Type B pancreatic cell (in vitro differentiated cells): ENCODE results near the gene FCER2. TPM values are rescaled to one million over a fixed set of nuclear protein-coding genes. Genes with fewer than 3 reads are reported as not detected.

ENCODE experiments used
- DNase-seq: peaks from one replicate; pipeline ENCODE4 v3.0.0; 2021; ENCODE audit warnings: mixed read lengths; ENCODE audit not compliant: unreplicated experiment; ENCODE audit errors: extremely low spot score
- H3K27ac Mint-ChIP-seq: 2 replicates; pipeline ENCODE4 v1.8.0; 2021; ENCODE audit warnings: mild to moderate bottlenecking, mixed read lengths
- H3K27me3 Mint-ChIP-seq: 2 replicates; pipeline ENCODE4 v1.8.0; 2021; ENCODE audit warnings: mixed read lengths
- H3K36me3 Mint-ChIP-seq: 2 replicates; pipeline ENCODE4 v1.8.0; 2021; ENCODE audit warnings: mixed read lengths
- H3K4me1 Mint-ChIP-seq: one replicate; pipeline ENCODE4 v1.8.0; 2021; ENCODE audit warnings: mixed read lengths; ENCODE audit not compliant: unreplicated experiment
- H3K4me3 Mint-ChIP-seq: 2 replicates; pipeline ENCODE4 v1.8.0; 2021; ENCODE audit warnings: mild to moderate bottlenecking, mixed read lengths
- H3K9me3 Mint-ChIP-seq: 2 replicates; pipeline ENCODE4 v1.8.0; 2021; ENCODE audit warnings: mixed read lengths
- CTCF ChIP-seq: fragments of 200-600 bp; sonication (generic); conservative IDR thresholded peaks from 2 replicates; pipeline ENCODE4 v1.5.0; 2021; ENCODE audit warnings: antibody characterized with exemption, mild to moderate bottlenecking
- total RNA-seq: library from RNA; stranded (reverse); gene quantifications from 2 replicates; pipeline ENCODE4 v1.2.1, GENCODE V29; 2021; ENCODE audit warnings: low replicate concordance

The FCER2 gene
- total RNA-seq, 1 donor from 2014 or later: not detected

DNA sequence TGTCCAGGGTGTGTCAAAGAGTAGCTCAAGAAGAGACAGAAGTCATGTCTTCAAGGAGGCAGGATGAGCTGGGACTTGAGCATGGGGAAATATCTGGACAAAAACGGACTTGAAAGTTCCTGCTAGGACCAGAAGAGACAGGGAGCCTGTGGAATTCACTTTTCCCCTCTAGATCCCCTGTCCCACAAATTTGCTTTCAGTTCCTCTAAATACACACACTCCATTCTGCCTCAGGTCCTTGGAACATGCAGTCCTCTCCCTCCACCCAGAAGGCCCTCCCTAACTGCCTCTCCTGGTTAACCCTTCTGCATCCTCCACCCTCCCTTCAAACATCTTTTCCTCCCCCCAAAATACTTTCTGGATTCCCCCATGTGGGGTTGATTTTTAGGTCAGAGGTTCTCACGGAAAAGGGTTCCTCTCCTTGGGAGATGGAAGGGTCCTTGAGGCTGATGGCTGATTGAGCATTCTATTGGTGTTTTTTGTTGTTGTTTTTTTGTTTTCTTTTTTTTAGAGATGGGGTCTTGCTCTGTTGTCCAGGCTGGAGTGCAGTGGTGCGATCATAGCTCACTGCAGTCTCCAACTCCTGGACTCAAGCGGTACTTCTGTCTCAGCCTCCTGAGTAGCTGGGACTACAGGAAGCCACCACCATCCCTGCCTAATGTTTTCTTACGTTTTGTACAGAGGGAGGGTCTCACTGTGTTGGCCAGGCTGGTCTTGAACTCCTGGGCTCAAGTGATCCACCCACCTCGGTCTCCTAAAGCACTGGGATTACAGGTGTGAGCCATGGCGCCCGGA is 40.0 kb downstream of the FCER2 start:
- DNase-seq: no peak
- Mint-ChIP-seq H3K36me3 (no peaks in the 10 kb centered on the region), H3K27me3 (peaks cover 3% of the 10 kb centered on the region), H3K9me3 (no peaks in the 10 kb centered on the region), H3K4me1 (no peaks in the 10 kb centered on the region), H3K27ac (no peak overlapping the region), H3K4me3 (no peak overlapping the region)
- TF ChIP-seq CTCF: no peak

GRCh38 chr19:7658219-7658686 is 43.7 kb downstream of the FCER2 start:
- Mint-ChIP-seq H3K4me3 (no peak overlapping the region), H3K27me3 (no peaks in the 10 kb centered on the region), H3K4me1 (peaks cover 3% of the 10 kb centered on the region), H3K27ac (no peak overlapping the region), H3K9me3 (no peaks in the 10 kb centered on the region), H3K36me3 (no peaks in the 10 kb centered on the region)
- TF ChIP-seq CTCF: no peak
- no peak for DNase-seq

GRCh38 chr19:7657131-7657751 is 44.7 kb downstream of the FCER2 start:
- no peak for TF ChIP-seq CTCF
- Mint-ChIP-seq H3K9me3 (no peaks in the 10 kb centered on the region), H3K27ac (no peak overlapping the region), H3K4me1 (peaks cover 10% of the 10 kb centered on the region), H3K4me3 (no peak overlapping the region), H3K27me3 (peaks cover 2% of the 10 kb centered on the region), H3K36me3 (no peaks in the 10 kb centered on the region)
- no peak for DNase-seq

DNA sequence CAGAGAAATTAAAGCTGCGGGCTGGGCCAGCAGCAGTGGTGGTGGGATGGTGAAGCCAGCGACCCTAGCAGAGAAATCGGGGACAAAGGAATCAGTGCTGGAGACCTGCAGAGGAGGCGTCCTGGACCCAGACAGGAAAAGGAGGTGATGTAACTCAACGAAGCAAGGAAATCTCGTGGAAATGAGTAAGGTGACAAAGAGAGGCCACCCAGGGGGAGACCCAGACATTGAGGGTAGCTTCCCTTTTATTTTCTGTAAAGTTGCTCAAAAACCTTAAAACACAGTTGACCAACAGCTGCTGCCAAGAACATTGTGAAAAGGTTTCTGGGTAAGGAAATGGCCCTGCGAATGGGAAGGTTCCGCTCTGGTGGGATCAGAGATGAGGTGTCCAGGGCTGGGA is 46.4 kb downstream of the FCER2 start:
- Mint-ChIP-seq H3K27ac (no peak overlapping the region), H3K36me3 (no peaks in the 10 kb centered on the region), H3K4me1 (peaks cover 14% of the 10 kb centered on the region), H3K4me3 (no peak overlapping the region), H3K27me3 (peaks cover 9% of the 10 kb centered on the region), H3K9me3 (no peaks in the 10 kb centered on the region)
- TF ChIP-seq CTCF: no peak
- no peak for DNase-seq

DNA sequence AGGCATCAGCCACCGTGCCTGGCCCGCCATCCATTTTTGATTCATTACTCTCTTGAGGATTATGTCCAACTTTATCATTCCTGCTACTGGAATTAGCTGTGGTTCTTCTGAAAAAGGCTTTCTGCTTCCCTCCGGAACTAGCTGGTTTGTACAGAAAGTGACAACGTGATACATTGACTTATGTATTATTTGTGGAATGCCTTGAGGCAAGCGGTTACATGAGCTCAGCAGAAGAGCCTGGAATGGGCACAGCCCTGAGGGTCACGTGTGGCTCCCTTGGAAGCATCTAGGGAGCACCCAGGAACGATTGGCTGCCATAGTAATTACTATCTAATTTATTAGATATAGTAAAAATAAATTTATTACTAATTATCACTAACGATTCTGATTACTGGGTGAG is 47.5 kb downstream of the FCER2 start:
- H3K4me3 Mint-ChIP-seq: peak overlapping the region; percentile 23
- no peak for TF ChIP-seq CTCF

More for the DNA sequence above, 47.5 kb downstream of the FCER2 start:
- Mint-ChIP-seq H3K4me1 (peaks cover 14% of the 10 kb centered on the region), H3K9me3 (no peaks in the 10 kb centered on the region), H3K36me3 (no peaks in the 10 kb centered on the region), H3K27ac (peak overlapping the region; percentile 71), H3K27me3 (peaks cover 9% of the 10 kb centered on the region)
- no peak for DNase-seq
